Dermis microvascular lymphatic vessel endothelial cell (primary cell): ENCODE data around the gene C1orf87. TPM values are rescaled to one million over a fixed set of nuclear protein-coding genes. Genes with fewer than 3 reads are reported as not detected.

Source experiments
- DNase-seq, 2 donors: peaks; one replicate each; pipeline versions ENCODE4 v3.0.0 to v3.0.0-alpha.2; 2010; ENCODE audit warnings: low read depth in 2 of 2
- total RNA-seq: library from RNA; depleted of rRNA; stranded (reverse); fragments of >200 nt; gene quantifications from 2 replicates; pipeline ENCODE4 v1.2.1, GENCODE V29; 2014

The C1orf87 gene
- total RNA-seq, 1 donor from 2014 or later, result not detected

GRCh38 chr1:60063561-60063960 is 10.0 kb downstream of the C1orf87 start:
- DNase-seq, result no peak

GRCh38 chr1:60059468-60059867 is 14.1 kb downstream of the C1orf87 start:
- DNase-seq, result no peak

GRCh38 chr1:60055336-60055735 is 18.2 kb downstream of the C1orf87 start:
- no peak for DNase-seq

- DNase-seq, result no peak
These were observed 19.2 kb downstream of the C1orf87 start for GRCh38 chr1:60054374-60054773.

- no peak for DNase-seq
These were observed 21.0 kb downstream of the C1orf87 start for GRCh38 chr1:60052601-60053000.

GRCh38 chr1:60051191-60051590 is 22.4 kb downstream of the C1orf87 start:
- no peak for DNase-seq

GRCh38 chr1:60049188-60049587 is 24.4 kb downstream of the C1orf87 start:
- no peak for DNase-seq

GRCh38 chr1:60044881-60045280 is 28.7 kb downstream of the C1orf87 start:
- no peak for DNase-seq

GRCh38 chr1:60041783-60042182 is 31.8 kb downstream of the C1orf87 start:
- DNase-seq, result no peak

GRCh38 chr1:60037669-60038068 is 35.9 kb downstream of the C1orf87 start:
- DNase-seq, result no peak

- no peak for DNase-seq
These were observed 36.6 kb downstream of the C1orf87 start for GRCh38 chr1:60036856-60037460.

GRCh38 chr1:60035921-60036320 is 37.6 kb downstream of the C1orf87 start:
- DNase-seq, result no peak

- no peak for DNase-seq
These were observed 38.6 kb downstream of the C1orf87 start for GRCh38 chr1:60034999-60035398.

GRCh38 chr1:60033066-60033465 is 40.5 kb downstream of the C1orf87 start:
- no peak for DNase-seq

GRCh38 chr1:60031146-60031545 is 42.4 kb downstream of the C1orf87 start:
- DNase-seq, result no peak

GRCh38 chr1:60025552-60025951 is 48.0 kb downstream of the C1orf87 start:
- no peak for DNase-seq

GRCh38 chr1:60017508-60018205 is 55.9 kb downstream of the C1orf87 start:
- DNase-seq, result no peak

GRCh38 chr1:60010690-60011089 is 62.9 kb downstream of the C1orf87 start:
- no peak for DNase-seq

GRCh38 chr1:60008500-60008899 is 65.1 kb downstream of the C1orf87 start:
- DNase-seq, result no peak

- no peak for DNase-seq
These were observed 72.9 kb downstream of the C1orf87 start for GRCh38 chr1:60000625-60001024.

- no peak for DNase-seq
These were observed 73.8 kb downstream of the C1orf87 start for GRCh38 chr1:59999746-60000145.

- DNase-seq, result no peak
These were observed 74.6 kb downstream of the C1orf87 start for GRCh38 chr1:59999006-59999405.

- no peak for DNase-seq
These were observed 76.0 kb downstream of the C1orf87 start for GRCh38 chr1:59997479-59998115.
